K562 (cell line): ENCODE measurements around the gene FOXD2.

Source experiments
- GATAD2A ChIP-seq: fragments of 450-650 bp; IDR thresholded peaks from 2 replicates; pipeline ENCODE4 v1.6.1; 2017
- HDAC8 ChIP-seq: fragments of 450-650 bp; IDR thresholded peaks from 2 replicates; pipeline ENCODE4 v1.6.1; 2016; ENCODE audit warnings: mild to moderate bottlenecking, missing genetic modification characterization, moderate library complexity, missing compliant biosample characterization
- HNRNPL ChIP-seq: fragments of 200-400 bp; formaldehyde crosslinking; IDR thresholded peaks from 2 replicates; pipeline ENCODE4 v1.6.1; 2017; ENCODE audit warnings: low read depth, mild to moderate bottlenecking, low read length
- RAD21 ChIP-seq, 2 experiments: fragments of 250-450 bp in 1 of 2; fragments of 450-650 bp in 1 of 2; sonication (Bioruptor Pico) in 1 of 2; formaldehyde crosslinking in 1 of 2; IDR thresholded peaks in 1 of 2; conservative IDR thresholded peaks in 1 of 2; 2 replicates each; pipeline versions ENCODE4 v1.4.0 to v1.8.0; 2020 to 2022; ENCODE audit warnings: mild to moderate bottlenecking in 2 of 2, moderate library complexity in 1 of 2
- U2AF1 ChIP-seq: fragments of 200-400 bp; formaldehyde crosslinking; optimal IDR thresholded peaks from 2 replicates; pipeline ENCODE3; 2017; ENCODE audit warnings: mild to moderate bottlenecking, low read depth, low read length, moderate library complexity
- TF ChIP-seq, protein P1 (sequence below): fragments of 450-650 bp; IDR thresholded peaks from 2 replicates; pipeline ENCODE4 v1.6.1; 2016

DNA sequence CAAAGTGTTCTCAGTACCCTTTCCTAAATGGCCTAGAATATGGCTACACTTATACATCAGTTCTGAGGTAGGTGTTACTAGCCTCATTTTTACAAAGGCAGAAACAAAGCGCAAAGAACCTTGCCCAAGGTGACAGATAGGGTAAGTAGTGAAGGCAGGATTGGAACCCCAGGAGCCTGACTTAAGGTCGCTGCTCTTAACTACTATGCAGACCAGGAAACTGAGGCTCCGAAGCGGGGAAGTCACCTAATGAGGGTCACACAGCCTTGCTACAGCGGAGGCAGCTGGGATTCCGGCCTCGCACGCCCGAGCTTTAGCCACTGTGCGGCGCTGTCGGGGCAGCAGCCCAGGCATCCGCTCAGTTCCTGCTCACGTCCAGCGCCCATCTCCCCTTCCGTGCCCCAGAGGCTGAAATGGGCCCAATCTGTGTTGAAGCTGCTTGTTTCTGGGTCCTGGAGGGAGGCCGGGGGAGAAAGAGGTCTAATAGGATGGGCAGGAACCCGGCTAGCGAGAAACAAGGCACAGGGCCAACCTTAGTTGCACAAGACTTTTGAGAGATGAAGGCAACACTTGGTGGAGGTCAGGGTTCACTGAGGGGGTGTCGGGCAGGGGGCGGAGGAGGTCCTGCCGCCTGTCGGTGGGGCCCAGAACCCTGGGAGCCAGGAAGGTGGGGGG is 1.4 kb upstream of the FOXD2 start:
- TF ChIP-seq, protein P1, sequence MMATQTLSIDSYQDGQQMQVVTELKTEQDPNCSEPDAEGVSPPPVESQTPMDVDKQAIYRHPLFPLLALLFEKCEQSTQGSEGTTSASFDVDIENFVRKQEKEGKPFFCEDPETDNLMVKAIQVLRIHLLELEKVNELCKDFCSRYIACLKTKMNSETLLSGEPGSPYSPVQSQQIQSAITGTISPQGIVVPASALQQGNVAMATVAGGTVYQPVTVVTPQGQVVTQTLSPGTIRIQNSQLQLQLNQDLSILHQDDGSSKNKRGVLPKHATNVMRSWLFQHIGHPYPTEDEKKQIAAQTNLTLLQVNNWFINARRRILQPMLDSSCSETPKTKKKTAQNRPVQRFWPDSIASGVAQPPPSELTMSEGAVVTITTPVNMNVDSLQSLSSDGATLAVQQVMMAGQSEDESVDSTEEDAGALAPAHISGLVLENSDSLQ: no peak
- TF ChIP-seq RAD21 (CRISPR knock-in tag; conservative IDR thresholded peaks at IDR 0.05 in 1 of 2, IDR thresholded peaks at IDR 0.05 in 1 of 2) (peak; percentile 45 to 79), U2AF1 (no peak), HDAC8 (tag) (no peak), GATAD2A (no peak; the same call in 1 of the 2 replicates), HNRNPL (no peak)
